ENCODE results near the gene CD300LB. TPM values are rescaled to one million over a fixed set of nuclear protein-coding genes. Genes with fewer than 3 reads are reported as not detected.
"Not testable (repeated sequence)": the region's sequence is repeated elsewhere in the genome, so short reads cannot be mapped to it uniquely, and the experiment has no call there.

Gene CD300LB
- polyA plus RNA-seq, 1 donor (not counting 4 experiments of a cell fraction or from before 2014, with no cell fraction given) = not detected

GRCh38 chr17:74491626-74492025 lies 39.6 kb downstream of the CD300LB start:
- no peak overlapping the region for H3K27ac ChIP-seq (ENCODE audit: control insufficient read depth, insufficient read depth, low read length)
- H3K36me3 ChIP-seq (ENCODE audit: control insufficient read depth in 2 of 2, extremely low read depth in 1 of 2, insufficient read depth in 2 of 2, low read length in 2 of 2) = no peaks in the 10 kb centered on the region
- no peak for FAIRE-seq

GRCh38 chr17:74490716-74491115 lies 40.6 kb downstream of the CD300LB start:
- no peaks in the 10 kb centered on the region for H3K79me2 ChIP-seq (ENCODE audit: control insufficient read depth, insufficient read depth, low read length)
- no peaks in the 10 kb centered on the region for H3K9me1 ChIP-seq (ENCODE audit: control insufficient read depth, extremely low read depth, insufficient read depth, low read length)
- no peak overlapping the region for H2AFZ ChIP-seq (ENCODE audit: control insufficient read depth, low read length)
- H3K4me2 ChIP-seq (ENCODE audit: control insufficient read depth, extremely low read depth, insufficient read depth, low read depth, low read length) = no peak overlapping the region
- no peaks in the 10 kb centered on the region for H3K4me1 ChIP-seq (ENCODE audit: control insufficient read depth, extremely low read depth, insufficient read depth, low read length)
- H3K9ac ChIP-seq (ENCODE audit: control insufficient read depth, extremely low read depth, insufficient read depth, low read length) = no peak overlapping the region
- no peak for FAIRE-seq
- H3K9me3 ChIP-seq (ENCODE audit: control insufficient read depth, low read depth, low read length) = no peaks in the 10 kb centered on the region
- no peaks in the 10 kb centered on the region for H3K36me3 ChIP-seq (ENCODE audit: control insufficient read depth in 2 of 2, extremely low read depth in 1 of 2, insufficient read depth in 2 of 2, low read length in 2 of 2)
- no peaks in the 10 kb centered on the region for H4K20me1 ChIP-seq (ENCODE audit: control insufficient read depth, extremely low read depth, insufficient read depth, low read length)
- no peak for DNase-seq (ENCODE audit: low read depth, low spot score)
- no peak overlapping the region for H3K4me3 ChIP-seq (ENCODE audit: control insufficient read depth in 2 of 3, extremely low read depth in 1 of 3, insufficient read depth in 2 of 3, low read depth in 1 of 3, low read length in 3 of 3)
- H3K27ac ChIP-seq (ENCODE audit: control insufficient read depth, insufficient read depth, low read length) = no peak overlapping the region
- dilution Hi-C loops (cut with MboI; ENCODE audit: extremely low pct_ligation_motif_present, low sequenced_read_pairs) = no loop called here
- no peak for TF ChIP-seq CTCF (optimal IDR thresholded peaks at IDR 0.05 in 1 of 3, IDR thresholded peaks at IDR 0.05 in 1 of 3, conservative IDR thresholded peaks at IDR 0.05 in 1 of 3; ENCODE audit: extremely low read depth in 1 of 3, insufficient read depth in 2 of 3, low read length in 3 of 3)
- no peak for TF ChIP-seq EZH2 (IDR thresholded peaks at IDR 0.05; ENCODE audit: low read length)
- no peaks in the 10 kb centered on the region for H3K27me3 ChIP-seq (ENCODE audit: control insufficient read depth, extremely low read depth, insufficient read depth, low read length)

More at GRCh38 chr17:74491626-74492025, 39.6 kb downstream of the CD300LB start:
- H3K4me1 ChIP-seq (ENCODE audit: control insufficient read depth, extremely low read depth, insufficient read depth, low read length) = no peaks in the 10 kb centered on the region
- dilution Hi-C loops (cut with MboI; ENCODE audit: extremely low pct_ligation_motif_present, low sequenced_read_pairs) = no loop called here
- no peak for DNase-seq (ENCODE audit: low read depth, low spot score)
- H2AFZ ChIP-seq (ENCODE audit: control insufficient read depth, low read length) = no peak overlapping the region
- no peak overlapping the region for H3K4me2 ChIP-seq (ENCODE audit: control insufficient read depth, extremely low read depth, insufficient read depth, low read depth, low read length)
- TF ChIP-seq EZH2 (IDR thresholded peaks at IDR 0.05; ENCODE audit: low read length) (no peak), CTCF (optimal IDR thresholded peaks at IDR 0.05 in 1 of 3, IDR thresholded peaks at IDR 0.05 in 1 of 3, conservative IDR thresholded peaks at IDR 0.05 in 1 of 3; ENCODE audit: extremely low read depth in 1 of 3, insufficient read depth in 2 of 3, low read length in 3 of 3) (no peak)
- no peaks in the 10 kb centered on the region for H3K9me1 ChIP-seq (ENCODE audit: control insufficient read depth, extremely low read depth, insufficient read depth, low read length)
- no peaks in the 10 kb centered on the region for H4K20me1 ChIP-seq (ENCODE audit: control insufficient read depth, extremely low read depth, insufficient read depth, low read length)
- H3K4me3 ChIP-seq (ENCODE audit: control insufficient read depth in 2 of 3, extremely low read depth in 1 of 3, insufficient read depth in 2 of 3, low read depth in 1 of 3, low read length in 3 of 3) = no peak overlapping the region
- no peaks in the 10 kb centered on the region for H3K27me3 ChIP-seq (ENCODE audit: control insufficient read depth, extremely low read depth, insufficient read depth, low read length)
- H3K9me3 ChIP-seq (ENCODE audit: control insufficient read depth, low read depth, low read length) = no peaks in the 10 kb centered on the region
- no peaks in the 10 kb centered on the region for H3K79me2 ChIP-seq (ENCODE audit: control insufficient read depth, insufficient read depth, low read length)
- no peak overlapping the region for H3K9ac ChIP-seq (ENCODE audit: control insufficient read depth, extremely low read depth, insufficient read depth, low read length)

GRCh38 chr17:74488276-74488675 lies 43.0 kb downstream of the CD300LB start:
- H4K20me1 ChIP-seq (ENCODE audit: control insufficient read depth, extremely low read depth, insufficient read depth, low read length); FAIRE-seq; H3K9me3 ChIP-seq (ENCODE audit: control insufficient read depth, low read depth, low read length); dilution Hi-C loops (cut with MboI; ENCODE audit: extremely low pct_ligation_motif_present, low sequenced_read_pairs); H3K4me3 ChIP-seq (ENCODE audit: control insufficient read depth in 2 of 3, extremely low read depth in 1 of 3, insufficient read depth in 2 of 3, low read depth in 1 of 3, low read length in 3 of 3); H3K27me3 ChIP-seq (ENCODE audit: control insufficient read depth, extremely low read depth, insufficient read depth, low read length); H3K9me1 ChIP-seq (ENCODE audit: control insufficient read depth, extremely low read depth, insufficient read depth, low read length); H3K36me3 ChIP-seq (ENCODE audit: control insufficient read depth in 2 of 2, extremely low read depth in 1 of 2, insufficient read depth in 2 of 2, low read length in 2 of 2); H3K79me2 ChIP-seq (ENCODE audit: control insufficient read depth, insufficient read depth, low read length); H3K9ac ChIP-seq (ENCODE audit: control insufficient read depth, extremely low read depth, insufficient read depth, low read length); H2AFZ ChIP-seq (ENCODE audit: control insufficient read depth, low read length); H3K27ac ChIP-seq (ENCODE audit: control insufficient read depth, insufficient read depth, low read length); H3K4me1 ChIP-seq (ENCODE audit: control insufficient read depth, extremely low read depth, insufficient read depth, low read length); DNase-seq (ENCODE audit: low read depth, low spot score); H3K4me2 ChIP-seq (ENCODE audit: control insufficient read depth, extremely low read depth, insufficient read depth, low read depth, low read length): not testable (repeated sequence)

All from keratinocyte (primary cell).